Activated T-cell treated with anti-CD3 and anti-CD28 coated beads, Interleukin-2, amount 50 U/mL, for 72 hours (primary cell): ENCODE measurements around the gene PLXNB3. TPM values are rescaled to one million over a fixed set of nuclear protein-coding genes. Genes with fewer than 3 reads are reported as not detected.
A peak's percentile ranks its signal among the peaks of the same experiment; 100 is the strongest.

Experiments used
- ATAC-seq, 2 donors: fragments of 150-1000 bp; cut with Tn5 transposase; replicated peaks in 1 of 2; 2 replicates each; pipeline ENCODE4 v1.10.0; 2021; ENCODE audit warnings: moderate library complexity in 2 of 2, mild to moderate bottlenecking in 1 of 2
- DNase-seq, 2 donors: peaks; one replicate each; pipeline ENCODE4 v3.0.0; 2021 to 2022; ENCODE audit warnings: mixed read lengths in 1 of 2
- H3K27ac Mint-ChIP-seq: one replicate; pipeline ENCODE4 v1.8.0; 2022; ENCODE audit warnings: mild to moderate bottlenecking, moderate library complexity, mixed read lengths
- H3K27me3 Mint-ChIP-seq: one replicate; pipeline ENCODE4 v1.8.0; 2022; ENCODE audit warnings: low read depth, mixed read lengths
- H3K36me3 Mint-ChIP-seq, 2 donors: one replicate each; pipeline ENCODE4 v1.8.0; 2022; ENCODE audit warnings: mixed read lengths in 2 of 2, mild to moderate bottlenecking in 1 of 2; ENCODE audit not compliant: insufficient read depth in 2 of 2
- H3K4me1 Mint-ChIP-seq: one replicate; pipeline ENCODE4 v1.8.0; 2022; ENCODE audit warnings: low read depth, mixed read lengths
- H3K4me3 Mint-ChIP-seq, 2 donors: one replicate each; pipeline ENCODE4 v1.8.0; 2022; ENCODE audit warnings: mild to moderate bottlenecking in 2 of 2, mixed read lengths in 2 of 2, moderate library complexity in 2 of 2
- H3K9me3 Mint-ChIP-seq, 2 donors: one replicate each; pipeline ENCODE4 v1.8.0; 2022; ENCODE audit warnings: mixed read lengths in 2 of 2
- total RNA-seq, 2 donors: library from RNA; stranded (reverse); gene quantifications; one replicate each; pipeline ENCODE4 v1.2.3, GENCODE V29; 2022

Gene PLXNB3
- total RNA-seq, 2 donors from 2014 or later = 0.77 to 1.7 TPM

- no peak for DNase-seq
These were observed 11.5 kb downstream of the PLXNB3 start for GRCh38 chrX:153775293-153776119.

GRCh38 chrX:153776120-153776599, 12.1 kb downstream of the PLXNB3 start:
- no peak for ATAC-seq
- Mint-ChIP-seq H3K36me3 (no peaks in the 10 kb centered on the region), H3K4me1 (peaks cover 5% of the 10 kb centered on the region), H3K27ac (no peak overlapping the region), H3K27me3 (peaks cover 12% of the 10 kb centered on the region), H3K9me3 (no peaks in the 10 kb centered on the region), H3K4me3 (no peak overlapping the region)
- DNase-seq = no peak

More at GRCh38 chrX:153775293-153776119, 11.5 kb downstream of the PLXNB3 start:
- H3K4me1 Mint-ChIP-seq = peaks cover 5% of the 10 kb centered on the region
- H3K27ac Mint-ChIP-seq = no peak overlapping the region
- H3K36me3 Mint-ChIP-seq = no peaks in the 10 kb centered on the region
- H3K27me3 Mint-ChIP-seq = peaks cover 12% of the 10 kb centered on the region
- no peaks in the 10 kb centered on the region for H3K9me3 Mint-ChIP-seq
- ATAC-seq = no peak
- no peak overlapping the region for H3K4me3 Mint-ChIP-seq

- H3K27me3 Mint-ChIP-seq = peaks cover 12% of the 10 kb centered on the region
- no peak overlapping the region for H3K27ac Mint-ChIP-seq
- no peaks in the 10 kb centered on the region for H3K9me3 Mint-ChIP-seq
- no peak for DNase-seq
- ATAC-seq = peak; percentile 19 to 26
- H3K36me3 Mint-ChIP-seq = no peaks in the 10 kb centered on the region
- peaks cover 5% of the 10 kb centered on the region for H3K4me1 Mint-ChIP-seq
- no peak overlapping the region for H3K4me3 Mint-ChIP-seq
These were observed 12.6 kb downstream of the PLXNB3 start for GRCh38 chrX:153776611-153777045.

DNA sequence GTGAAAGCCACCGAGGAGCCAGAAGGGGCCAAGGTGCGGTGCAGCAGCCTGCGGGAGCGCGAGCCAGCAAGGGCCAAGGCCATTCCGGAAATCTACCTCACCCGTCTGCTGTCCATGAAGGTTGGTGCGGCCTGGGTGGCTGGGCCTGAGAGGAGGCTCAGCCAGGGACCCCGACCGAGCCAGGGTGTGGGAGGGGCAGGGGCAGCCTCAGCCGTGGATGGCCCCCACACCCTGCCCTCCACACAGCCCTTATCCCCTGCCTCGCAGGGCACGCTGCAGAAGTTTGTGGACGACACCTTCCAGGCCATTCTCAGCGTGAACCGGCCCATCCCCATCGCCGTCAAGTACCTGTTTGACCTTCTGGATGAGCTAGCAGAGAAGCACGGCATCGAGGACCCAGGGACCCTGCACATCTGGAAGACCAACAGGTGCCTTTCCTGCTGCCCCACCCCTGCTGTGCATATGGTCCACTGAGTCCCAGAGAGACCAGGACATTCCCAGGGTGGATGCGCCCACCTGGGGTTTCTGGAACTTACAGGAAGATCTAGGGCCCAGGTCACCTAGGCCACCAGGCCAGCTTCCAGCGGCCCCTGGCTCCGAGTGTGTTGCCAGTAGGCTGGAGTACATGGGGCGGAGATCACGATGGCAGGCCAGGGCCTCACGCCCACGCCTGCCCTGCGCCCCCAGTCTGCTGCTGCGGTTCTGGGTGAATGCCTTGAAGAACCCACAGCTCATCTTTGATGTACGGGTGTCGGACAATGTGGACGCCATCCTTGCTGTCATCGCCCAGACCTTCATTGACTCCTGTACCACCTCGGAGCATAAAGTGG, 13.4 kb downstream of the PLXNB3 start:
- no peak for ATAC-seq
- no peak overlapping the region for H3K27ac Mint-ChIP-seq

GRCh38 chrX:153778181-153778580, 14.1 kb downstream of the PLXNB3 start:
- ATAC-seq (no peak), DNase-seq (no peak)
- no peaks in the 10 kb centered on the region for H3K9me3 Mint-ChIP-seq
- H3K27me3 Mint-ChIP-seq = peaks cover 12% of the 10 kb centered on the region
- H3K27ac Mint-ChIP-seq = no peak overlapping the region
- H3K4me3 Mint-ChIP-seq = no peak overlapping the region
- H3K4me1 Mint-ChIP-seq = peaks cover 5% of the 10 kb centered on the region
- no peaks in the 10 kb centered on the region for H3K36me3 Mint-ChIP-seq

More for the DNA sequence above, 13.4 kb downstream of the PLXNB3 start:
- Mint-ChIP-seq H3K9me3 (no peaks in the 10 kb centered on the region), H3K4me3 (no peak overlapping the region), H3K36me3 (no peaks in the 10 kb centered on the region), H3K27me3 (peaks cover 12% of the 10 kb centered on the region), H3K4me1 (peaks cover 5% of the 10 kb centered on the region)
- no peak for DNase-seq

- Mint-ChIP-seq H3K36me3 (no peaks in the 10 kb centered on the region), H3K27me3 (peaks cover 12% of the 10 kb centered on the region), H3K4me3 (no peak overlapping the region), H3K9me3 (no peaks in the 10 kb centered on the region), H3K4me1 (peaks cover 5% of the 10 kb centered on the region), H3K27ac (no peak overlapping the region)
- no peak for DNase-seq
- no peak for ATAC-seq
These were observed 14.6 kb downstream of the PLXNB3 start for GRCh38 chrX:153778684-153779101.

GRCh38 chrX:153779891-153780677, 16.0 kb downstream of the PLXNB3 start:
- H3K36me3 Mint-ChIP-seq = no peaks in the 10 kb centered on the region
- no peak for ATAC-seq
- no peak overlapping the region for H3K27ac Mint-ChIP-seq
- H3K4me3 Mint-ChIP-seq = no peak overlapping the region
- H3K27me3 Mint-ChIP-seq = peaks cover 12% of the 10 kb centered on the region
- no peaks in the 10 kb centered on the region for H3K9me3 Mint-ChIP-seq
- no peak for DNase-seq
- H3K4me1 Mint-ChIP-seq = peaks cover 5% of the 10 kb centered on the region

- Mint-ChIP-seq H3K4me1 (peaks cover 5% of the 10 kb centered on the region), H3K9me3 (no peaks in the 10 kb centered on the region), H3K36me3 (no peaks in the 10 kb centered on the region), H3K27ac (no peak within 1 kb of the TSS), H3K27me3 (peaks cover 12% of the 10 kb centered on the region), H3K4me3 (no peak within 1 kb of the TSS)
- no peak for ATAC-seq
- DNase-seq = no peak
These were observed 16.8 kb downstream of the PLXNB3 start, which contains the start of gene SRPK3 for GRCh38 chrX:153780678-153781427. TSS of gene SRPK3 (plus strand) at chrX:153781041. CDS start at chrX:153781087, 46 bp downstream.

GRCh38 chrX:153781428-153782047, 17.5 kb downstream of the PLXNB3 start:
- Mint-ChIP-seq H3K27ac (no peak overlapping the region), H3K4me3 (no peak overlapping the region), H3K4me1 (peaks cover 5% of the 10 kb centered on the region), H3K36me3 (no peaks in the 10 kb centered on the region), H3K9me3 (no peaks in the 10 kb centered on the region), H3K27me3 (peaks cover 12% of the 10 kb centered on the region)
- DNase-seq = no peak
- no peak for ATAC-seq

DNA sequence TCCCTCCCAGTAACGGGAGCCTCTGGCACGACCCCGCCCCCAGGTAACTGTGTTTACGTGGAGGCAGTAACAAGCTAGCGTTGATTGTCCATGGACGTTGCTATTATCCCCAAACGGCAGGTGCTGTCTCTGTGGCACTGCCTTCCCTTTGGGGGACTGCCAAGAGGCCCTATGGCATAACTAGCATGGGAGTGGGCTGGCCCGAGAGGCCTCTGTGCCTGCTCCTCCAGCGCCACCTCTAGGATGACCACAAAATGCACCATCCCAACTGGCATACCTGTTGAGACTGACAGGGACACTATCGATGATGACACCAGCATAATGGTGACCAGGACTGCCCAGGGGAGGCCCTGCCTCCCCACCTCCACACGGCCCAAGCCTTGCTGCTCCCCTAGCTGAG, 18.3 kb downstream of the PLXNB3 start:
- H3K9me3 Mint-ChIP-seq = no peaks in the 10 kb centered on the region
- no peak for ATAC-seq
- H3K36me3 Mint-ChIP-seq = no peaks in the 10 kb centered on the region
- H3K27me3 Mint-ChIP-seq = peaks cover 12% of the 10 kb centered on the region
- no peak overlapping the region for H3K4me3 Mint-ChIP-seq
- H3K27ac Mint-ChIP-seq = no peak overlapping the region
- no peak for DNase-seq
- peaks cover 5% of the 10 kb centered on the region for H3K4me1 Mint-ChIP-seq

DNA sequence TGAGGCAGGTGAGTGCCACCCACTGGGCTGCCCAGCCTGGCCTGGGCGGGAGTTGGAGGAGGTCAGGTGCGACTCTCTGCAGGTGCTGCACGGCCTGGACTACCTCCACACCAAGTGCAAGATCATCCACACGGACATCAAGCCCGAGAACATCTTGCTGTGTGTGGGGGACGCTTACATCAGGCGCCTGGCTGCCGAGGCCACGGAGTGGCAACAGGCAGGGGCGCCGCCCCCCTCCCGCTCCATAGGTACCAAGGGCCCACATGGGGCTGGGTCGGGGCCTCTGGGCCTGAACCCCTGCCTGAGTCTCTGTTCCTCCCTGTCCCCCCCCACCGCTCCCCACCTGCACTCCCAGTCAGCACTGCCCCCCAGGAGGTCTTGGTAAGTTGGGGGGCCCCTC, 18.8 kb downstream of the PLXNB3 start:
- no peak overlapping the region for H3K4me3 Mint-ChIP-seq
- H3K9me3 Mint-ChIP-seq = no peaks in the 10 kb centered on the region
- no peaks in the 10 kb centered on the region for H3K36me3 Mint-ChIP-seq
- peaks cover 5% of the 10 kb centered on the region for H3K4me1 Mint-ChIP-seq
- ATAC-seq (no peak), DNase-seq (no peak)
- H3K27me3 Mint-ChIP-seq = peaks cover 12% of the 10 kb centered on the region
- H3K27ac Mint-ChIP-seq = no peak overlapping the region
